Heart right ventricle (tissue), 16 donors: ENCODE data around the gene KRTAP10-6. TPM values are rescaled to one million over a fixed set of nuclear protein-coding genes. Genes with fewer than 3 reads are reported as not detected.
"Not testable (repeated sequence)": the region's sequence is repeated elsewhere in the genome, so short reads cannot be mapped to it uniquely, and the experiment has no call there.

Source experiments
- ATAC-seq, 8 donors: fragments of 200-7000 bp; cut with Tn5 transposase; one replicate each; pipeline ENCODE4 v1.9.1; 2020; ENCODE audit warnings: mild to moderate bottlenecking in 8 of 8, moderate library complexity in 8 of 8, moderate number of reproducible peaks in 1 of 8
- DNase-seq, 2 donors: peaks; one replicate each; pipeline ENCODE4 v3.0.0-alpha.2; 2020
- H3K27ac ChIP-seq, 10 donors: fragments of 200-600 bp; sonication (generic) in 2 of 10; one replicate each; pipeline versions ENCODE4 v1.5.0 to v1.8.0; 2020 to 2022; ENCODE audit warnings: mild to moderate bottlenecking in 3 of 10
- H3K27me3 ChIP-seq, 7 donors: fragments of 200-600 bp; one replicate each; pipeline ENCODE4 v1.8.0; 2021 to 2022; ENCODE audit warnings: mild to moderate bottlenecking in 2 of 7
- H3K36me3 ChIP-seq, 9 donors: fragments of 200-600 bp; sonication (generic) in 1 of 9; one replicate each; pipeline versions ENCODE4 v1.5.0 to v1.8.0; 2020 to 2022; ENCODE audit warnings: mild to moderate bottlenecking in 2 of 9
- H3K4me1 ChIP-seq, 9 donors: fragments of 200-600 bp; sonication (generic) in 1 of 9; one replicate each; pipeline versions ENCODE4 v1.5.0 to v1.8.0; 2020 to 2022; ENCODE audit warnings: mild to moderate bottlenecking in 4 of 9
- H3K4me3 ChIP-seq, 10 donors: fragments of 200-600 bp; sonication (generic) in 2 of 10; one replicate each; pipeline versions ENCODE4 v1.5.0 to v1.8.0; 2020 to 2022; ENCODE audit warnings: mild to moderate bottlenecking in 7 of 10, moderate library complexity in 2 of 10
- H3K9me3 ChIP-seq, 11 donors: fragments of 200-600 bp in 10 of 11; sonication (generic) in 2 of 11; one replicate each; pipeline versions ENCODE4 v1.5.0 to v1.8.0; 2013 to 2022; ENCODE audit warnings: mild to moderate bottlenecking in 2 of 11, control low read depth in 1 of 11, moderate library complexity in 1 of 11
- CTCF ChIP-seq, 9 donors: fragments of 200-600 bp; sonication (generic) in 2 of 9; IDR thresholded peaks; one replicate each; pipeline versions ENCODE4 v1.5.0 to v1.8.0; 2021 to 2022; ENCODE audit warnings: antibody characterized with exemption in 9 of 9, mild to moderate bottlenecking in 5 of 9, moderate library complexity in 1 of 9
- WGBS, 2 donors: extraction: QIAGEN DNeasy Blood & Tissue Kit; methylation state at CpG; one replicate each; pipeline ENCODE4 v1.1.7; 2013; ENCODE audit warnings: inconsistent platforms in 1 of 2; 5-methylcytosine and 5-hydroxymethylcytosine counted together
- intact Hi-C, 10 donors: fragments of 100-400 bp; cut with DNase I; formaldehyde crosslinking; loops; one replicate each; pipeline versions ENCODE4 v1.11.1 to v1.14.2; 2022
- polyA plus RNA-seq, 2 donors: library from polyadenylated mRNA; stranded (reverse); fragments of 200-250 nt; gene quantifications; one replicate each; pipeline ENCODE4 v1.2.3, GENCODE V29; 2013
- total RNA-seq, 10 donors: library from RNA; stranded (reverse); fragmentation: NEBNext Ultra II Directional in 3 of 10; extraction: Animal tissue kit (Norgen Biotek cat#: 25700) in 3 of 10; gene quantifications; one replicate each; pipeline versions ENCODE4 v1.2.1 to v1.2.4, GENCODE V29; 2021 to 2023
- donor health status: Arrhythmogenic right ventricular cardiomyopathy.
- donor health status: ischemic (EF 13 %, LVEDD 7.1; RV severe dilation, severe dysfunction).
- donor health status: healthy with polysubstance abuse.
- donor health status: DM: no; HTN: yes; CAD: no.
- donor health status: DM: no; HTN: no; CAD: no.
- donor health status: ischemic (EF 25% LVEDD 6.9; RV normal size, moderate dysfunction).
- donor health status: ischemic (EF 25% LVEDD 5.7; RV mildly dilated, moderate dysfunction).
- donor health status: healthy.
- donor health status: DM: yes; HTN: yes; CAD: no.
- donor health status: Ischemic cardiomyopathy.
- donor health status: ischemic (EF 35%, LVEDD 5.7; RV mildly dilated, moderate dysfunction).
- donor health status: nonischemic (EF 11% LVEDD 7.7; RV severe dilation, severe dysfunction).
- donor health status: DM: yes; HTN: yes; CAD: no.
- donor health status: PGD.
- donor health status: ischemic (EF 29% LVEDD 5.4; RV normal size, mild dysfunction).
- donor health status: nonischemic (EF 23%, LVEDD 6.1; RV moderate dilation, normal function).

Gene KRTAP10-6
- total and polyA plus RNA-seq, 12 donors = not detected

GRCh38 chr21:44558695-44559094 is 33.6 kb downstream of the KRTAP10-6 start, which contains the start of gene KRTAP10-3:
Gene KRTAP10-3 (minus strand): TSS chr21:44558795. CDS start chr21:44558715, 80 bp downstream.
- H3K4me1 ChIP-seq = no peaks in the 10 kb centered on the region
- ATAC-seq (no peak), DNase-seq (no peak)
- H3K36me3 ChIP-seq = no peaks in the 10 kb centered on the region
- intact Hi-C loops = loop anchor here in 1 of 10 donors (10.0 kb wide), 1 partner anchor 64 kb away; no protein-coding TSS in a partner anchor
- peaks cover 0 to 30% (median under 1%) of the 10 kb centered on the region in 11 donors for H3K9me3 ChIP-seq
- 37 to 47% methylated on average over 5 of the region's 5 CpGs for WGBS, 2 donors
- no peak within 1 kb of the TSS for H3K4me3 ChIP-seq
- no peak within 1 kb of the TSS for H3K27ac ChIP-seq
- H3K27me3 ChIP-seq = peaks cover 0 to 43% (median 40%) of the 10 kb centered on the region in 7 donors
- TF ChIP-seq CTCF (IDR thresholded peaks at IDR 0.05) = no peak

GRCh38 chr21:44558329-44558675 is 34.0 kb downstream of the KRTAP10-6 start:
- 64 to 79% methylated on average over 7 to 10 of the region's 10 CpGs for WGBS, 2 donors
- not testable (repeated sequence) for H3K4me1 ChIP-seq, H3K27ac ChIP-seq, DNase-seq, H3K36me3 ChIP-seq, ATAC-seq, H3K4me3 ChIP-seq
- intact Hi-C loops = loop anchor here in 1 of 10 donors (10.0 kb wide), 1 partner anchor 64 kb away; no protein-coding TSS in a partner anchor
- peaks cover 0 to 30% (median 0%) of the 10 kb centered on the region in 11 donors for H3K9me3 ChIP-seq
- H3K27me3 ChIP-seq = peaks cover 0 to 47% (median 40%) of the 10 kb centered on the region in 7 donors

- Histone ChIP-seq H3K27me3 (peaks cover 0 to 53% (median 41%) of the 10 kb centered on the region in 7 donors), H3K4me1 (no peaks in the 10 kb centered on the region), H3K27ac (no peak overlapping the region), H3K36me3 (no peaks in the 10 kb centered on the region), H3K4me3 (no peak overlapping the region), H3K9me3 (peaks cover 0 to 28% (median 0%) of the 10 kb centered on the region in 11 donors)
- TF ChIP-seq CTCF (IDR thresholded peaks at IDR 0.05) = no peak
- intact Hi-C loops = loop anchor here in 1 of 10 donors (10.0 kb wide), 1 partner anchor 63 kb away; no protein-coding TSS in a partner anchor
- 45 to 47% methylated on average over 30 of the region's 30 CpGs for WGBS, 2 donors
- DNase-seq = no peak
- no peak for ATAC-seq
Measured at GRCh38 chr21:44557491-44558328, 34.6 kb downstream of the KRTAP10-6 start.

- TF ChIP-seq CTCF (IDR thresholded peaks at IDR 0.05) = no peak
- Histone ChIP-seq H3K27me3 (peaks cover 0 to 61% (median 48%) of the 10 kb centered on the region in 7 donors), H3K9me3 (peaks cover 0 to 20% (median 0%) of the 10 kb centered on the region in 11 donors), H3K27ac (no peak overlapping the region), H3K4me1 (no peaks in the 10 kb centered on the region), H3K36me3 (no peaks in the 10 kb centered on the region), H3K4me3 (no peak overlapping the region)
- WGBS, 2 donors = 76 to 77% methylated on average over 9 of the region's 9 CpGs
- ATAC-seq (no peak), DNase-seq (no peak)
- intact Hi-C loops = loop anchor here in 1 of 10 donors (10.0 kb wide), 1 partner anchor 62 kb away; no protein-coding TSS in a partner anchor
Measured at GRCh38 chr21:44556879-44557278, 35.4 kb downstream of the KRTAP10-6 start.
